ENCODE results near the gene SPATA46. TPM values are rescaled to one million over a fixed set of nuclear protein-coding genes. Genes with fewer than 3 reads are reported as not detected.

Gene SPATA46
- total and polyA plus RNA-seq, 9 of the 15 experiments (the other 6 are each of a cell fraction or from before 2014, with no cell fraction given), result 0.04 to 0.11 TPM; not detected in 7

- TF ChIP-seq CXXC5 (CRISPR knock-in tag; IDR thresholded peaks at IDR 0.05) (0 out of 2 replicates have a peak, but pooled peaks have one; percentile 31), ETV5 (CRISPR knock-in tag; IDR thresholded peaks at IDR 0.05; ENCODE audit: low read depth) (0 out of 2 replicates have a peak, but pooled peaks have one; percentile 36), ZNF253 (CRISPR knock-in tag; conservative IDR thresholded peaks at IDR 0.05) (no peak), TCF3 (CRISPR knock-in tag; IDR thresholded peaks at IDR 0.05) (peak; percentile 54), ZFPM2 (CRISPR knock-in tag; IDR thresholded peaks at IDR 0.05) (no peak), ZNF133 (CRISPR knock-in tag; IDR thresholded peaks at IDR 0.05) (no peak), RCOR1 (IDR thresholded peaks at IDR 0.05; ENCODE audit: borderline replicate concordance in 1 of 2, low read depth in 2 of 2, low read length in 2 of 2) (peak in 1 of 2 experiments; percentile 49; a peak in 1 of 4 replicates), NFATC3 (IDR thresholded peaks at IDR 0.05) (no peak), ESRRB (CRISPR knock-in tag; IDR thresholded peaks at IDR 0.05; ENCODE audit: borderline replicate concordance) (no peak), ZNF785 (CRISPR knock-in tag; IDR thresholded peaks at IDR 0.05) (no peak), RBFOX2 (IDR thresholded peaks at IDR 0.05; ENCODE audit: low read depth, low read length) (0 out of 2 replicates have a peak, but pooled peaks have one; percentile 21), ATF6 (CRISPR knock-in tag; IDR thresholded peaks at IDR 0.05) (0 out of 2 replicates have a peak, but pooled peaks have one; percentile 29), ATF3 (IDR thresholded peaks at IDR 0.05) (peak; percentile 63), ATF3 (CRISPR knock-in tag; conservative IDR thresholded peaks at IDR 0.05) (no peak)
- TF ChIP-seq, protein P1, sequence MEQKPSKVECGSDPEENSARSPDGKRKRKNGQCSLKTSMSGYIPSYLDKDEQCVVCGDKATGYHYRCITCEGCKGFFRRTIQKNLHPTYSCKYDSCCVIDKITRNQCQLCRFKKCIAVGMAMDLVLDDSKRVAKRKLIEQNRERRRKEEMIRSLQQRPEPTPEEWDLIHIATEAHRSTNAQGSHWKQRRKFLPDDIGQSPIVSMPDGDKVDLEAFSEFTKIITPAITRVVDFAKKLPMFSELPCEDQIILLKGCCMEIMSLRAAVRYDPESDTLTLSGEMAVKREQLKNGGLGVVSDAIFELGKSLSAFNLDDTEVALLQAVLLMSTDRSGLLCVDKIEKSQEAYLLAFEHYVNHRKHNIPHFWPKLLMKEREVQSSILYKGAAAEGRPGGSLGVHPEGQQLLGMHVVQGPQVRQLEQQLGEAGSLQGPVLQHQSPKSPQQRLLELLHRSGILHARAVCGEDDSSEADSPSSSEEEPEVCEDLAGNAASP (IDR thresholded peaks at IDR 0.05), result no peak
- TF ChIP-seq, protein P2, sequence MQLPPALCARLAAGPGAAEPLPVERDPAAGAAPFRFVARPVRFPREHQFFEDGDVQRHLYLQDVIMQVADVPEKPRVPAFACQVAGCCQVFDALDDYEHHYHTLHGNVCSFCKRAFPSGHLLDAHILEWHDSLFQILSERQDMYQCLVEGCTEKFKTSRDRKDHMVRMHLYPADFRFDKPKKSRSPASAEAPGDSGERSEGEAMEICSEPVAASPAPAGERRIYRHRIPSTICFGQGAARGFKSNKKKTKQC (CRISPR knock-in tag; IDR thresholded peaks at IDR 0.05), result no peak
Measured at GRCh38 chr1:162381941-162382750, 5.5 kb upstream of the SPATA46 start (continued).
